Testis (tissue), 3 donors: Measurements from ENCODE around the gene SLC51A. TPM values are rescaled to one million over a fixed set of nuclear protein-coding genes. Genes with fewer than 3 reads are reported as not detected.

Experiments
- DNase-seq: peaks from one replicate; pipeline ENCODE4 v3.0.0-alpha.2; 2019
- H3K27ac ChIP-seq, 2 donors: fragments of 200-600 bp; sonication (generic); one replicate each; pipeline ENCODE4 v1.5.1; 2019
- H3K27me3 ChIP-seq: fragments of 200-600 bp; sonication (generic); one replicate; pipeline ENCODE4 v1.5.1; 2019
- H3K36me3 ChIP-seq: fragments of 200-600 bp; sonication (generic); one replicate; pipeline ENCODE4 v1.5.1; 2017; ENCODE audit warnings: low read depth; ENCODE audit errors: missing control alignments
- H3K4me1 ChIP-seq: fragments of 200-600 bp; sonication (generic); one replicate; pipeline ENCODE4 v1.5.1; 2019
- H3K4me3 ChIP-seq, 2 donors: fragments of 200-600 bp; sonication (generic); one replicate each; pipeline ENCODE4 v1.5.1; 2017 to 2019
- H3K9me3 ChIP-seq: fragments of 200-600 bp; sonication (generic); one replicate; pipeline ENCODE4 v1.5.1; 2017
- CTCF ChIP-seq, 3 experiments: fragments of 450-650 bp in 2 of 3; fragments of 200-600 bp in 1 of 3; sonication (generic) in 1 of 3; IDR thresholded peaks; one replicate each; pipeline ENCODE4 v1.5.1; 2016 to 2019; ENCODE audit warnings: antibody characterized with exemption in 3 of 3, mild to moderate bottlenecking in 2 of 3, moderate library complexity in 1 of 3
- POLR2A ChIP-seq: fragments of 450-650 bp; IDR thresholded peaks from one replicate; pipeline ENCODE4 v1.6.1; 2017; ENCODE audit warnings: antibody characterized with exemption, mild to moderate bottlenecking, moderate library complexity
- WGBS, 2 donors: methylation state at CpG; one replicate each; pipeline ENCODE4 v1.1.5; 2018; 5-methylcytosine and 5-hydroxymethylcytosine counted together
- intact Hi-C: fragments of 100-400 bp; cut with DNase I; formaldehyde crosslinking; loops from one replicate; pipeline ENCODE4 v1.15.1; 2023; ENCODE audit warnings: low total_unique reads
- polyA plus RNA-seq: library from polyadenylated mRNA; stranded (reverse); fragments of 350-450 nt; fragmentation: Illumina TruSeq; extraction: RNeasy Lipid Tissue Mini Kit (QIAGEN cat#74804); gene quantifications from one replicate; pipeline ENCODE4 v1.2.3, GENCODE V29; 2014; ENCODE audit warnings: low read depth, low replicate concordance; ENCODE audit not compliant: insufficient read depth
- total RNA-seq, 2 donors: library from RNA; depleted of rRNA; stranded (reverse); fragments of >200 nt; gene quantifications; one replicate each; pipeline ENCODE4 v1.2.3, GENCODE V29; 2016

Gene SLC51A
- total and polyA plus RNA-seq, 3 donors from 2014 or later: 27.2 to 60.6 (median 35.1) TPM

- 88 to 91% methylated on average over 13 of the region's 13 CpGs for WGBS, 2 donors
- no peak overlapping the region for H3K27ac ChIP-seq
- intact Hi-C loops: no loop called here
Observed at GRCh38 chr3:196246612-196247308, 30.4 kb downstream of the SLC51A start.

GRCh38 chr3:196251918-196252317, 35.6 kb downstream of the SLC51A start:
- Histone ChIP-seq H3K27me3 (no peaks in the 10 kb centered on the region), H3K4me3 (no peak overlapping the region), H3K4me1 (no peaks in the 10 kb centered on the region), H3K9me3 (no peaks in the 10 kb centered on the region), H3K36me3 (no peaks in the 10 kb centered on the region), H3K27ac (no peak overlapping the region)
- intact Hi-C loops: loop anchor here (10.0 kb wide), 1 partner anchor 263 kb away; the partner anchor contains the start of gene SMCO1
- no peak for TF ChIP-seq CTCF (IDR thresholded peaks at IDR 0.05)
- DNase-seq: no peak
- WGBS, 2 donors: 95 to 97% methylated on average over 16 of the region's 16 CpGs

More at GRCh38 chr3:196246612-196247308, 30.4 kb downstream of the SLC51A start:
- Histone ChIP-seq H3K9me3 (no peaks in the 10 kb centered on the region), H3K4me3 (no peak overlapping the region), H3K27me3 (no peaks in the 10 kb centered on the region), H3K4me1 (no peaks in the 10 kb centered on the region), H3K36me3 (no peaks in the 10 kb centered on the region)
- DNase-seq: no peak
- no peak for TF ChIP-seq POLR2A
- TF ChIP-seq CTCF (IDR thresholded peaks at IDR 0.05): no peak

GRCh38 chr3:196254376-196255283, 38.3 kb downstream of the SLC51A start:
- 71 to 81% methylated on average over 5 of the region's 5 CpGs for WGBS, 2 donors
- no peaks in the 10 kb centered on the region for H3K4me1 ChIP-seq
- no peaks in the 10 kb centered on the region for H3K9me3 ChIP-seq
- H3K27me3 ChIP-seq: no peaks in the 10 kb centered on the region
- H3K36me3 ChIP-seq: no peaks in the 10 kb centered on the region
- intact Hi-C loops: loop anchor here (10.0 kb wide), 1 partner anchor 260 kb away; the partner anchor contains the start of gene SMCO1
- H3K4me3 ChIP-seq: no peak overlapping the region
- no peak for DNase-seq
- TF ChIP-seq CTCF (IDR thresholded peaks at IDR 0.05) (no peak), POLR2A (no peak)
- no peak overlapping the region for H3K27ac ChIP-seq

GRCh38 chr3:196255776-196256175, 39.4 kb downstream of the SLC51A start:
- H3K36me3 ChIP-seq: no peaks in the 10 kb centered on the region
- H3K9me3 ChIP-seq: no peaks in the 10 kb centered on the region
- H3K27ac ChIP-seq: no peak overlapping the region
- no peaks in the 10 kb centered on the region for H3K27me3 ChIP-seq
- TF ChIP-seq CTCF (IDR thresholded peaks at IDR 0.05): no peak
- no peak for TF ChIP-seq POLR2A
- WGBS, 2 donors: 77 to 87% methylated on average over 1 of the region's 1 CpG
- DNase-seq: no peak
- H3K4me3 ChIP-seq: no peak overlapping the region
- intact Hi-C loops: loop anchor here (10.0 kb wide), 1 partner anchor 259 kb away; the partner anchor contains the start of gene SMCO1
- no peaks in the 10 kb centered on the region for H3K4me1 ChIP-seq
